Measurements from ENCODE around the gene RPUSD3. TPM values are rescaled to one million over a fixed set of nuclear protein-coding genes. Genes with fewer than 3 reads are reported as not detected.

The RPUSD3 gene
- total RNA-seq, 1 experiment from 2014 or later: 46.9 TPM

- TF ChIP-seq EZH2 (IDR thresholded peaks at IDR 0.05; ENCODE audit: borderline replicate concordance, low read depth, low read length, poor library complexity, severe bottlenecking) (no peak), CTCF (conservative IDR thresholded peaks at IDR 0.05; ENCODE audit: low read depth, low read length) (no peak)
- DNase-seq (ENCODE audit: low spot score): no peak
- intact Hi-C loops (cut with micrococcal nuclease; ENCODE audit: unreplicated experiment): no loop called here
- CTCF ChIA-PET: no interaction called here
- Histone ChIP-seq H3K4me1 (ENCODE audit: insufficient read depth, low read length, poor library complexity, severe bottlenecking) (no peaks in the 10 kb centered on the region), H3K9me3 (ENCODE audit: low read depth, low read length, poor library complexity, severe bottlenecking) (no peaks in the 10 kb centered on the region), H3K27me3 (replicated peaks; ENCODE audit: insufficient read depth, low read depth, low read length, poor library complexity) (no peaks in the 10 kb centered on the region), H3K27ac (ENCODE audit: low read depth, low read length, poor library complexity, severe bottlenecking) (no peak overlapping the region), H3K36me3 (ENCODE audit: insufficient read depth, low read length, poor library complexity, severe bottlenecking) (no peaks in the 10 kb centered on the region), H3K4me3 (ENCODE audit: low read depth, low read length, poor library complexity, severe bottlenecking) (no peak overlapping the region)
- no TSS peak for BruUV-seq (replicated peaks)
- POLR2A ChIA-PET (ENCODE audit: low non-redundant PET): no interaction called here
Observed at GRCh38 chr3:9883706-9884554, 40.1 kb upstream of the RPUSD3 start.

- intact Hi-C loops (cut with micrococcal nuclease; ENCODE audit: unreplicated experiment): no loop called here
- H3K9me3 ChIP-seq (ENCODE audit: low read depth, low read length, poor library complexity, severe bottlenecking): no peaks in the 10 kb centered on the region
- H3K27ac ChIP-seq (ENCODE audit: low read depth, low read length, poor library complexity, severe bottlenecking): no peak overlapping the region
- H3K36me3 ChIP-seq (ENCODE audit: insufficient read depth, low read length, poor library complexity, severe bottlenecking): no peaks in the 10 kb centered on the region
- DNase-seq (ENCODE audit: low spot score): no peak
- H3K4me1 ChIP-seq (ENCODE audit: insufficient read depth, low read length, poor library complexity, severe bottlenecking): no peaks in the 10 kb centered on the region
- H3K4me3 ChIP-seq (ENCODE audit: low read depth, low read length, poor library complexity, severe bottlenecking): no peak overlapping the region
- TF ChIP-seq EZH2 (IDR thresholded peaks at IDR 0.05; ENCODE audit: borderline replicate concordance, low read depth, low read length, poor library complexity, severe bottlenecking) (no peak), CTCF (conservative IDR thresholded peaks at IDR 0.05; ENCODE audit: low read depth, low read length) (no peak)
- H3K27me3 ChIP-seq (replicated peaks; ENCODE audit: insufficient read depth, low read depth, low read length, poor library complexity): no peaks in the 10 kb centered on the region
- no TSS peak for BruUV-seq (replicated peaks)
- CTCF ChIA-PET: interaction anchor here (0.5 kb wide), 1 partner anchor 167 kb away, joined by 10 read pairs; no protein-coding TSS in a partner anchor
- POLR2A ChIA-PET (ENCODE audit: low non-redundant PET): no interaction called here
Observed at GRCh38 chr3:9881441-9881840, 37.6 kb upstream of the RPUSD3 start.

GRCh38 chr3:9879830-9880549, 36.2 kb upstream of the RPUSD3 start, which contains the start of gene CIDEC:
TSS of gene CIDEC (minus strand) at chr3:9880253. CDS start at chr3:9878486, 1,767 bp downstream.
- intact Hi-C loops (cut with micrococcal nuclease; ENCODE audit: unreplicated experiment): no loop called here

More at GRCh38 chr3:9879830-9880549, 36.2 kb upstream of the RPUSD3 start, which contains the start of gene CIDEC:
- Histone ChIP-seq H3K9me3 (ENCODE audit: low read depth, low read length, poor library complexity, severe bottlenecking) (no peaks in the 10 kb centered on the region), H3K27ac (ENCODE audit: low read depth, low read length, poor library complexity, severe bottlenecking) (no peak within 1 kb of the TSS), H3K36me3 (ENCODE audit: insufficient read depth, low read length, poor library complexity, severe bottlenecking) (no peaks in the 10 kb centered on the region), H3K27me3 (replicated peaks; ENCODE audit: insufficient read depth, low read depth, low read length, poor library complexity) (no peaks in the 10 kb centered on the region), H3K4me1 (ENCODE audit: insufficient read depth, low read length, poor library complexity, severe bottlenecking) (no peaks in the 10 kb centered on the region), H3K4me3 (ENCODE audit: low read depth, low read length, poor library complexity, severe bottlenecking) (no peak within 1 kb of the TSS)
- ChIA-PET CTCF (no interaction called here), POLR2A (ENCODE audit: low non-redundant PET) (no interaction called here)
- no peak for TF ChIP-seq EZH2 (IDR thresholded peaks at IDR 0.05; ENCODE audit: borderline replicate concordance, low read depth, low read length, poor library complexity, severe bottlenecking)
- TF ChIP-seq CTCF (conservative IDR thresholded peaks at IDR 0.05; ENCODE audit: low read depth, low read length): no peak
- DNase-seq (ENCODE audit: low spot score): no peak
- no TSS peak for BruUV-seq (replicated peaks)
